DOHH2 (cell line): ENCODE results near the gene TNNT1.
A peak's percentile ranks its signal among the peaks of the same experiment; 100 is the strongest.

Experiments
- H3F3A ChIP-seq: fragments of 200-600 bp; sonication (generic), shearing (Covaris generic); 2 replicates; pipeline ENCODE4 v1.6.0; 2016; ENCODE audit warnings: antibody characterized with exemption, mild to moderate bottlenecking; ENCODE audit not compliant: control insufficient read depth, insufficient read depth
- H3K27ac ChIP-seq: fragments of 200-600 bp; sonication (generic); 2 replicates; pipeline ENCODE4 v1.5.1; 2014; ENCODE audit warnings: low read depth, mild to moderate bottlenecking, low read length, moderate library complexity
- H3K27me3 ChIP-seq: fragments of 200-600 bp; sonication (generic); 2 replicates; pipeline ENCODE4 v1.6.1; 2014; ENCODE audit warnings: mild to moderate bottlenecking, low read length, mixed read lengths; ENCODE audit not compliant: control insufficient read depth
- H3K36me3 ChIP-seq: fragments of 200-600 bp; sonication (generic); 2 replicates; pipeline ENCODE4 v1.6.1; 2014; ENCODE audit warnings: mild to moderate bottlenecking, low read length, moderate library complexity, mixed read lengths; ENCODE audit not compliant: control insufficient read depth
- H3K4me1 ChIP-seq: fragments of 200-600 bp; sonication (generic); 2 replicates; pipeline ENCODE4 v1.6.1; 2014; ENCODE audit warnings: mild to moderate bottlenecking, low read length, mixed read lengths; ENCODE audit not compliant: control insufficient read depth
- H3K4me2 ChIP-seq: fragments of 200-600 bp; sonication (generic); 2 replicates; pipeline ENCODE4 v1.6.0; 2014; ENCODE audit warnings: mild to moderate bottlenecking, low read length, moderate library complexity
- H3K4me3 ChIP-seq: fragments of 200-600 bp; sonication (generic); 2 replicates; pipeline ENCODE4 v1.5.1; 2014; ENCODE audit warnings: mild to moderate bottlenecking, low read length, mixed read lengths
- H3K79me2 ChIP-seq: fragments of 200-600 bp; sonication (generic); 2 replicates; pipeline ENCODE4 v1.6.1; 2014; ENCODE audit warnings: mild to moderate bottlenecking, low read length, mixed read lengths; ENCODE audit not compliant: control insufficient read depth
- H3K9me2 ChIP-seq: fragments of 200-600 bp; sonication (generic); replicated peaks from 2 replicates; pipeline ENCODE4 v1.6.1; 2014; ENCODE audit warnings: mild to moderate bottlenecking, low read length, mixed read lengths; ENCODE audit not compliant: control insufficient read depth
- H3K9me3 ChIP-seq: fragments of 200-600 bp; sonication (generic); 2 replicates; pipeline ENCODE4 v1.6.1; 2014; ENCODE audit warnings: antibody characterized with exemption, low read length, mixed read lengths; ENCODE audit not compliant: control insufficient read depth, insufficient read depth
- H4K20me1 ChIP-seq: fragments of 200-600 bp; sonication (generic); 2 replicates; pipeline ENCODE4 v1.6.0; 2014; ENCODE audit warnings: low read depth, mild to moderate bottlenecking, antibody characterized with exemption, low read length, moderate library complexity; ENCODE audit not compliant: control insufficient read depth, insufficient read depth
- EZH2phosphoT487 ChIP-seq: fragments of 200-600 bp; sonication (generic); IDR thresholded peaks from 2 replicates; pipeline ENCODE4 v1.6.1; 2017; ENCODE audit warnings: borderline replicate concordance, mild to moderate bottlenecking, antibody characterized with exemption, low read length, moderate library complexity, mixed read lengths
- TF ChIP-seq, protein P1 (sequence below): fragments of 200-600 bp; sonication (generic); IDR thresholded peaks from one replicate; pipeline ENCODE4 v1.5.1; 2014; ENCODE audit warnings: antibody characterized with exemption, mild to moderate bottlenecking, low read depth, low read length; ENCODE audit not compliant: poor library complexity, severe bottlenecking

Gene TNNT1

GRCh38 chr19:55134736-55135135, 14.3 kb downstream of the TNNT1 start:
- Histone ChIP-seq H3K4me3 (no peak overlapping the region), H3K4me1 (peaks cover 26% of the 10 kb centered on the region), H3K9me3 (no peaks in the 10 kb centered on the region), H3K4me2 (no peak overlapping the region), H3K9me2 (no peaks in the 10 kb centered on the region), H3K27ac (no peak overlapping the region), H3F3A (peaks cover 6% of the 10 kb centered on the region), H3K36me3 (no peaks in the 10 kb centered on the region), H3K27me3 (peaks cover 2% of the 10 kb centered on the region; the same call in 1 of the 2 replicates), H3K79me2 (no peaks in the 10 kb centered on the region), H4K20me1 (no peaks in the 10 kb centered on the region)
- TF ChIP-seq EZH2phosphoT487 = no peak
- TF ChIP-seq, protein P1, sequence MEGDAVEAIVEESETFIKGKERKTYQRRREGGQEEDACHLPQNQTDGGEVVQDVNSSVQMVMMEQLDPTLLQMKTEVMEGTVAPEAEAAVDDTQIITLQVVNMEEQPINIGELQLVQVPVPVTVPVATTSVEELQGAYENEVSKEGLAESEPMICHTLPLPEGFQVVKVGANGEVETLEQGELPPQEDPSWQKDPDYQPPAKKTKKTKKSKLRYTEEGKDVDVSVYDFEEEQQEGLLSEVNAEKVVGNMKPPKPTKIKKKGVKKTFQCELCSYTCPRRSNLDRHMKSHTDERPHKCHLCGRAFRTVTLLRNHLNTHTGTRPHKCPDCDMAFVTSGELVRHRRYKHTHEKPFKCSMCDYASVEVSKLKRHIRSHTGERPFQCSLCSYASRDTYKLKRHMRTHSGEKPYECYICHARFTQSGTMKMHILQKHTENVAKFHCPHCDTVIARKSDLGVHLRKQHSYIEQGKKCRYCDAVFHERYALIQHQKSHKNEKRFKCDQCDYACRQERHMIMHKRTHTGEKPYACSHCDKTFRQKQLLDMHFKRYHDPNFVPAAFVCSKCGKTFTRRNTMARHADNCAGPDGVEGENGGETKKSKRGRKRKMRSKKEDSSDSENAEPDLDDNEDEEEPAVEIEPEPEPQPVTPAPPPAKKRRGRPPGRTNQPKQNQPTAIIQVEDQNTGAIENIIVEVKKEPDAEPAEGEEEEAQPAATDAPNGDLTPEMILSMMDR = no peak

DNA sequence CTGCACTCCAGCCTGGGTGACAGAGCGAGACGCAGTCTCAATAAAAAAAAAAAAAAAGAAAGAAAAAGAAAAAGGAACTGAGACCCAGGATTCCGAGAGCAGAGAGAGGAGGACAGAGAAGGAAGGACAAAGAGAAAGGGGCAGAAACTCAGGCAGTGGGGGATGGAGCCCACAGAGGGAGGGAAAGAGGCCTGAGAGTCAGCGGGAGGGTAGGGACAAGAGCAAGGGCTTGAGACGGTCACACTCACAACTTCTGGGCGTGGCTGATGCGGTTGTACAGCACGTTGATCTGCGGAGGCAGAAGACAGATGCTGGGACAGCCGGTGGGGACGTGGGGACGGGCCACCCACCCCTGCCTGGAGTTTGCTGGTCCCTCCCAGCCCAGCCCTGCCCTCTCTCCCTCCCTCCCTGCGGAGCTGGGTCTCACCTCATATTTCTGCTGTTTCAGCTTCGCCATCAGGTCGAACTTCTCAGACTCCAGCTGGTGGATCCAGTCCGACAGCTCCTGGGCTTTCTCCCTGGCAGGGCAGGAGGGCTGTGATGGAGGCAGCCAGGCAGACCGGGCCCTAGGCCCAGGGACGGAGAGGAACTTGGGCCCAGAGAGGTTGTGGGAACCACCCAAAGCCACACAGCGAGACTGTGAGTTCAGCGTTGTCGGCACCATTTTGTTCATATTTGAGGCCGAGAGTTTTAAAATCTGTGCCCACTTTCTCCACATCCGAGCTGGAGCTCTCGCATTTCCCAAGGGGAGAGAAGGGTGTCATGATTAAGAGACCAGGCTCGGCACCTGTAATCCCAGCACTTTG, 15.2 kb downstream of the TNNT1 start:
- Histone ChIP-seq H3K27me3 (peaks cover 2% of the 10 kb centered on the region; the same call in 1 of the 2 replicates), H3K4me1 (peaks cover 26% of the 10 kb centered on the region), H3K4me2 (peak overlapping the region; percentile 69), H4K20me1 (no peaks in the 10 kb centered on the region), H3K36me3 (no peaks in the 10 kb centered on the region), H3K4me3 (peak overlapping the region; percentile 38), H3K9me3 (no peaks in the 10 kb centered on the region), H3F3A (peaks cover 6% of the 10 kb centered on the region), H3K79me2 (no peaks in the 10 kb centered on the region), H3K27ac (peak overlapping the region; percentile 30; the same call in 1 of the 2 replicates), H3K9me2 (no peaks in the 10 kb centered on the region)
- TF ChIP-seq, protein P1 = no peak
- no peak for TF ChIP-seq EZH2phosphoT487

- no peaks in the 10 kb centered on the region for H4K20me1 ChIP-seq
- no peaks in the 10 kb centered on the region for H3K9me2 ChIP-seq
- TF ChIP-seq EZH2phosphoT487 = no peak
- TF ChIP-seq, protein P1 = peak; percentile 71
- no peak overlapping the region for H3K27ac ChIP-seq
- H3K79me2 ChIP-seq = no peaks in the 10 kb centered on the region
- no peaks in the 10 kb centered on the region for H3K9me3 ChIP-seq
- peaks cover 2% of the 10 kb centered on the region; the same call in 1 of the 2 replicates for H3K27me3 ChIP-seq
- peak overlapping the region; percentile 69 for H3K4me2 ChIP-seq
- H3K4me1 ChIP-seq = peaks cover 26% of the 10 kb centered on the region
- H3K4me3 ChIP-seq = no peak overlapping the region
- no peaks in the 10 kb centered on the region for H3K36me3 ChIP-seq
- H3F3A ChIP-seq = peaks cover 6% of the 10 kb centered on the region
Observed at GRCh38 chr19:55132453-55133129, 16.4 kb downstream of the TNNT1 start.
